Heart left ventricle (tissue), 16 donors: ENCODE measurements around the gene CFAP157. TPM values are rescaled to one million over a fixed set of nuclear protein-coding genes. Genes with fewer than 3 reads are reported as not detected.

Experiments used
- ATAC-seq, 4 donors: fragments of 200-7000 bp; cut with Tn5 transposase; one replicate each; pipeline ENCODE4 v1.9.1; 2020 to 2022; ENCODE audit warnings: moderate library complexity in 4 of 4, mild to moderate bottlenecking in 3 of 4, moderate number of reproducible peaks in 1 of 4
- DNase-seq, 5 donors: peaks; one replicate each; pipeline ENCODE4 v3.0.0-alpha.2; 2020
- H3K27ac ChIP-seq, 12 donors: fragments of 200-600 bp; sonication (generic) in 4 of 12; one replicate each; pipeline versions ENCODE4 v1.5.0 to v1.8.0; 2016 to 2022; ENCODE audit warnings: mild to moderate bottlenecking in 2 of 12
- H3K27me3 ChIP-seq, 9 donors: fragments of 200-600 bp; sonication (generic) in 2 of 9; one replicate each; pipeline versions ENCODE4 v1.5.1 to v1.8.0; 2016 to 2022; ENCODE audit warnings: mild to moderate bottlenecking in 3 of 9
- H3K36me3 ChIP-seq, 9 donors: fragments of 200-600 bp; sonication (generic) in 2 of 9; one replicate each; pipeline versions ENCODE4 v1.5.0 to v1.8.0; 2018 to 2022; ENCODE audit warnings: mild to moderate bottlenecking in 2 of 9
- H3K4me1 ChIP-seq, 12 donors: fragments of 200-600 bp; sonication (generic) in 4 of 12; one replicate each; pipeline versions ENCODE4 v1.5.0 to v1.8.0; 2016 to 2022; ENCODE audit warnings: mild to moderate bottlenecking in 3 of 12
- H3K4me3 ChIP-seq, 12 donors: fragments of 200-600 bp; sonication (generic) in 4 of 12; one replicate each; pipeline versions ENCODE4 v1.5.0 to v1.8.0; 2017 to 2022; ENCODE audit warnings: mild to moderate bottlenecking in 9 of 12, moderate library complexity in 4 of 12
- H3K9me3 ChIP-seq, 12 donors: fragments of 200-600 bp; sonication (generic) in 4 of 12; one replicate each; pipeline versions ENCODE4 v1.5.0 to v1.8.0; 2016 to 2022; ENCODE audit warnings: mild to moderate bottlenecking in 1 of 12
- POLR2A ChIP-seq, 2 donors: fragments of 450-650 bp; IDR thresholded peaks; one replicate each; pipeline ENCODE4 v1.6.1; 2017; ENCODE audit warnings: antibody characterized with exemption in 2 of 2, mild to moderate bottlenecking in 2 of 2, moderate library complexity in 2 of 2
- WGBS, 4 donors: extraction: QIAGEN DNeasy Blood & Tissue Kit in 2 of 4; methylation state at CpG; one replicate each; pipeline versions ENCODE4 v1.1.5 to v1.1.7; 2013 to 2018; 5-methylcytosine and 5-hydroxymethylcytosine counted together
- intact Hi-C, 10 donors: fragments of 100-400 bp; cut with DNase I; formaldehyde crosslinking; loops; one replicate each; pipeline versions ENCODE4 v1.11.1 to v1.14.2; 2022
- polyA plus RNA-seq, 2 donors: library from polyadenylated mRNA; stranded (reverse); fragments of 200-250 nt; gene quantifications; one replicate each; pipeline ENCODE4 v1.2.3, GENCODE V29; 2013
- total RNA-seq, 9 donors: library from RNA; depleted of rRNA in 2 of 9; stranded (reverse); fragments of >200 nt in 2 of 9; fragmentation: NEBNext Ultra II Directional in 3 of 9; extraction: Animal tissue kit (Norgen Biotek cat#: 25700) in 3 of 9; gene quantifications; one replicate each; pipeline versions ENCODE4 v1.1.0 to v1.2.4, GENCODE V29; 2016 to 2023
- TF ChIP-seq, protein P1 (sequence below), 12 donors: fragments of 200-600 bp; sonication (generic) in 4 of 12; IDR thresholded peaks; one replicate each; pipeline versions ENCODE4 v1.5.0 to v1.8.0; 2018 to 2022; ENCODE audit warnings: antibody characterized with exemption in 12 of 12, mild to moderate bottlenecking in 5 of 12
- donor health status: ischemic (EF 13 %, LVEDD 7.1; RV severe dilation, severe dysfunction).
- donor health status: healthy with polysubstance abuse.
- donor health status: DM: no; HTN: yes; CAD: no.
- donor health status: DM: no; HTN: no; CAD: no.
- donor health status: ischemic (EF 25% LVEDD 6.9; RV normal size, moderate dysfunction).
- donor health status: ischemic (EF 25% LVEDD 5.7; RV mildly dilated, moderate dysfunction).
- donor health status: healthy.
- donor health status: DM: yes; HTN: yes; CAD: no.
- donor health status: ischemic (EF 35%, LVEDD 5.7; RV mildly dilated, moderate dysfunction).
- donor health status: nonischemic (EF 11% LVEDD 7.7; RV severe dilation, severe dysfunction).
- donor health status: DM: yes; HTN: yes; CAD: no.
- donor health status: PGD.
- donor health status: ischemic (EF 29% LVEDD 5.4; RV normal size, mild dysfunction).
- donor health status: nonischemic (EF 23%, LVEDD 6.1; RV moderate dilation, normal function).

The CFAP157 gene
- total and polyA plus RNA-seq, 11 donors: 0.08 to 0.87 (median 0.11) TPM; not detected in 7

DNA sequence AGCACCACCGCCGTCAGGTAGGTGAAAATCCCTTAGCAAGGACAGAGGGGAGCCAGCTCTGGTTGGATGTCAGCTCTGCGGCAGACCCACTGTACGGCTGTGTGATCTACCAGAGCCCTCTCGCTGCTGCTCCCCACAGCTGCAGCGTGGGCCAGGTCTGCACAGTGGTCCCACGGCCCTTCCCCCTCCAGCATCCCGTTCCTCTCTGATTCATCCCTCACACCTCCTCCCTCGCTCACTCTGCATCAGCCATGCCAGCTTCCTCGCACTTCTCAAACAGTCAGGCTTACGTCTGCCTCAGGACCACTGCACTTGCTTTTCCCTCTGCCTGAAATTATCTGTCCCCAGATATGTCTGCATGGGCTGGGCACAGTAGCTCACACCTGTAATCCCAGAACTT is 26.6 kb upstream of the CFAP157 start:
- H3K27me3 ChIP-seq: no peaks in the 10 kb centered on the region
- TF ChIP-seq, protein P1, sequence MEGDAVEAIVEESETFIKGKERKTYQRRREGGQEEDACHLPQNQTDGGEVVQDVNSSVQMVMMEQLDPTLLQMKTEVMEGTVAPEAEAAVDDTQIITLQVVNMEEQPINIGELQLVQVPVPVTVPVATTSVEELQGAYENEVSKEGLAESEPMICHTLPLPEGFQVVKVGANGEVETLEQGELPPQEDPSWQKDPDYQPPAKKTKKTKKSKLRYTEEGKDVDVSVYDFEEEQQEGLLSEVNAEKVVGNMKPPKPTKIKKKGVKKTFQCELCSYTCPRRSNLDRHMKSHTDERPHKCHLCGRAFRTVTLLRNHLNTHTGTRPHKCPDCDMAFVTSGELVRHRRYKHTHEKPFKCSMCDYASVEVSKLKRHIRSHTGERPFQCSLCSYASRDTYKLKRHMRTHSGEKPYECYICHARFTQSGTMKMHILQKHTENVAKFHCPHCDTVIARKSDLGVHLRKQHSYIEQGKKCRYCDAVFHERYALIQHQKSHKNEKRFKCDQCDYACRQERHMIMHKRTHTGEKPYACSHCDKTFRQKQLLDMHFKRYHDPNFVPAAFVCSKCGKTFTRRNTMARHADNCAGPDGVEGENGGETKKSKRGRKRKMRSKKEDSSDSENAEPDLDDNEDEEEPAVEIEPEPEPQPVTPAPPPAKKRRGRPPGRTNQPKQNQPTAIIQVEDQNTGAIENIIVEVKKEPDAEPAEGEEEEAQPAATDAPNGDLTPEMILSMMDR (IDR thresholded peaks at IDR 0.05): no peak
- no peak for TF ChIP-seq POLR2A (IDR thresholded peaks at IDR 0.05)
- no peaks in the 10 kb centered on the region for H3K9me3 ChIP-seq
- 90 to 94% (median 92%) methylated on average over 11 of the region's 11 CpGs for WGBS, 4 donors
- H3K4me1 ChIP-seq: no peaks in the 10 kb centered on the region
- ATAC-seq: no peak
- no peak for DNase-seq
- peaks cover 0 to 99% (median 86%) of the 10 kb centered on the region in 9 donors for H3K36me3 ChIP-seq
- no peak overlapping the region for H3K27ac ChIP-seq
- no peak overlapping the region for H3K4me3 ChIP-seq
- intact Hi-C loops: no loop called here

DNA sequence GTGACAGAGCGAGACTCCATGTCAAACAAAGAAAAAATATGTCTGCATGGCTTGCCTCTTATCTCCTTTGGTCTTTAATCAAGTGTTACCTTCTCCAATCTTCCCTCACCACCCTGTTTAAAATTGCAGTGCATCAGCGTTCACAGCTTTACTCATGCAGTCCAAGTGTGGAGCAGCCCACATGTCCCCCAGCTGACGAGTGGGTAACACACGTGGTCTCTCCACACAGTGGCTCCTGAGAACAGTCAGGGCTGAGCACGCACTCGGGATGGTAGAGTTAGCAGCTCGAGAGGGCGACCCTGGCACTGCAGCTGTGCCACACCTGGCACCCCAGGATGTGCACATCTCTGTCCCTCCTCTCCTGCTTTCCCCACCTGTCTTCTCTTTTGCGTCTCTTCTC is 25.9 kb upstream of the CFAP157 start:
- H3K27ac ChIP-seq: no peak overlapping the region
- TF ChIP-seq POLR2A (IDR thresholded peaks at IDR 0.05): no peak
- TF ChIP-seq, protein P1 (IDR thresholded peaks at IDR 0.05): no peak
- no peak overlapping the region for H3K4me3 ChIP-seq
- DNase-seq (no peak), ATAC-seq (no peak)
- H3K27me3 ChIP-seq: no peaks in the 10 kb centered on the region
- no peaks in the 10 kb centered on the region for H3K9me3 ChIP-seq
- H3K4me1 ChIP-seq: no peaks in the 10 kb centered on the region
- peaks cover 0 to 99% (median 81%) of the 10 kb centered on the region in 9 donors for H3K36me3 ChIP-seq
- 92 to 95% (median 94%) methylated on average over 9 of the region's 9 CpGs for WGBS, 4 donors
- intact Hi-C loops: no loop called here

DNA sequence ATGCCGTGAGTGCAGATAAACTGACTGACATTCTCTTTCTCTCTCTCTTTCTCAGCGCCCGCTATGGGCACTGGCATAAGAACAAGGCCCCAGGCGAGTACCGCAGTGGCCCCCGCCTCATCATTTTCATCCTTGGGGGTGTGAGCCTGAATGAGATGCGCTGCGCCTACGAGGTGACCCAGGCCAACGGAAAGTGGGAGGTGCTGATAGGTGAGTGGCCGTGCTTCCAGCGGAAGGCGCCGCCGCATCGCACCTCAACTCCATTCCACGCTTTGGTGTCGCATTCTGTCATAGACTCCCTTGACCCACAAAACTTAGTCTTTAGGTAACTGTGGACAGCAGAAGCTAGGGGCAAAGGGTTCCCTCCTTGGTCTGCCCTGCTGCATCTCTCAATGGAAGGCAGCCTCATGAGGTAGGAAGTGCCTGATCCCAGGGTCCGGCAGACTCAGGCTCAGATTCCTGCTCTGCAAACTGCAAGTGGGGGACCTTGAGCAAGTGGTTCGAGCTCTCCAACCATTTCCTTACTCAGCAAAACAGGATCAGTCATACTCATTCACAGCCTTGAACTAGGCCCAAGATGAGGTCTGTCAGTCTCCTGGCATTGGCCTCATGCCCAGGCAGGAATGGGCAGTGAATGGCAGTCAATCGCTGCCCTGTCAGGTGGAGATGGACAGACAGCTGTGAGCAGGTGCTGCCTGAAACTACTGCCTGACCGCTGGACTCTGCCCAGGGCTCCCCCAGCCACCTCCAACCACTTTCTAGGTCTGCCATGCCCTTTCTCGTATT is 24.2 kb upstream of the CFAP157 start:
- Histone ChIP-seq H3K9me3 (no peaks in the 10 kb centered on the region), H3K4me3 (no peak overlapping the region), H3K27ac (no peak overlapping the region), H3K27me3 (no peaks in the 10 kb centered on the region), H3K36me3 (peaks cover 0 to 99% (median 83%) of the 10 kb centered on the region in 9 donors), H3K4me1 (no peaks in the 10 kb centered on the region)
- ATAC-seq: no peak
- intact Hi-C loops: no loop called here
- WGBS, 4 donors: 92 to 96% (median 93%) methylated on average over 23 of the region's 23 CpGs
- no peak for TF ChIP-seq POLR2A (IDR thresholded peaks at IDR 0.05)
- TF ChIP-seq, protein P1 (IDR thresholded peaks at IDR 0.05): no peak
- DNase-seq: no peak

DNA sequence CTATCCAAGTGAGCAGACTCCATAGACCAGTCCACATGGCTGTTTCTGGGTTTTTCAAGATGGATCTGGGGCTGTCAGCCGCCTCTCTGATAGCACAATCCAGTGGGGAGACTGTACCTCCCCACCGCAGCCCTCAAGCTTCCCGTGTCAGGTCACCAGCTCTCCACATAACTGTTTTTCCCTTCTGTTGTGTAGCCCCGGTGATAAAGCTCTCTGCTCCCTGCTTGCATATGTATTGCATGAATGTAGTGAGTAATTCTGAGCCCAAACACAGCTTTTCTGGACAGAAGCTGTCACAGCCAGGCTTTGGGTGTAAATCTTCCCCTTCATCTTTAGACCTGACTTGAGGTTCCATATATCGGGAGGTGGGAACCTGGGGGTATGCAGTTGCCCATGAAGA is 23.1 kb upstream of the CFAP157 start:
- intact Hi-C loops: no loop called here
- no peaks in the 10 kb centered on the region for H3K9me3 ChIP-seq
- 89 to 94% (median 91%) methylated on average over 5 of the region's 5 CpGs for WGBS, 4 donors
- no peak overlapping the region for H3K27ac ChIP-seq
- TF ChIP-seq POLR2A (IDR thresholded peaks at IDR 0.05): no peak
- TF ChIP-seq, protein P1 (IDR thresholded peaks at IDR 0.05): no peak
- H3K27me3 ChIP-seq: no peaks in the 10 kb centered on the region
- ATAC-seq: no peak
- peaks cover 0 to 100% (median 79%) of the 10 kb centered on the region in 9 donors for H3K36me3 ChIP-seq
- H3K4me3 ChIP-seq: no peak overlapping the region
- H3K4me1 ChIP-seq: no peaks in the 10 kb centered on the region
- DNase-seq: no peak
